H9 (cell line): ENCODE data around the gene RASGRP4. TPM values are rescaled to one million over a fixed set of nuclear protein-coding genes. Genes with fewer than 3 reads are reported as not detected.

Experiments
- DNase-seq: peaks from one replicate; pipeline ENCODE4 v3.0.0-alpha.2; 2017
- H2AFZ ChIP-seq: one replicate; pipeline ENCODE4 v1.6.1; 2013; ENCODE audit warnings: mild to moderate bottlenecking, low read length, control low read depth, moderate library complexity
- H2AK5ac ChIP-seq: 2 replicates; pipeline ENCODE4 v1.6.1; 2013; ENCODE audit warnings: low read length, control low read depth, mixed read lengths; ENCODE audit not compliant: insufficient read length
- H2BK120ac ChIP-seq: one replicate; pipeline ENCODE4 v1.6.1; 2013; ENCODE audit warnings: low read depth, mild to moderate bottlenecking, low read length, control low read depth, inconsistent platforms; ENCODE audit not compliant: poor library complexity, severe bottlenecking
- H2BK12ac ChIP-seq: 2 replicates; pipeline ENCODE4 v1.6.1; 2013; ENCODE audit warnings: low read length, control low read depth, mixed read lengths, low read depth; ENCODE audit not compliant: insufficient read length
- H2BK15ac ChIP-seq: 2 replicates; pipeline ENCODE4 v1.6.1; 2013; ENCODE audit warnings: low read depth, low read length, control low read depth
- H2BK20ac ChIP-seq: one replicate; pipeline ENCODE4 v1.6.1; 2013; ENCODE audit warnings: low read depth, mild to moderate bottlenecking, low read length, control low read depth, inconsistent platforms; ENCODE audit not compliant: poor library complexity, severe bottlenecking
- H2BK5ac ChIP-seq: 2 replicates; pipeline ENCODE4 v1.6.1; 2013; ENCODE audit warnings: low read length, control low read depth, mixed read lengths; ENCODE audit not compliant: insufficient read length
- H3K14ac ChIP-seq: 2 replicates; pipeline ENCODE4 v1.6.1; 2013; ENCODE audit warnings: low read length, control low read depth; ENCODE audit not compliant: insufficient read depth
- H3K18ac ChIP-seq: 2 replicates; pipeline ENCODE4 v1.6.1; 2013; ENCODE audit warnings: low read depth, mild to moderate bottlenecking, mixed read lengths, low read length, control low read depth; ENCODE audit not compliant: insufficient read length
- H3K23ac ChIP-seq: 2 replicates; pipeline ENCODE4 v1.6.1; 2013; ENCODE audit warnings: low read length, control low read depth, mixed read lengths, low read depth; ENCODE audit not compliant: insufficient read length
- H3K23me2 ChIP-seq: 2 replicates; pipeline ENCODE4 v1.6.1; 2013; ENCODE audit warnings: low read depth, mild to moderate bottlenecking, mixed read lengths, low read length, control low read depth; ENCODE audit not compliant: insufficient read length, poor library complexity, severe bottlenecking
- H3K27ac ChIP-seq: 2 replicates; pipeline ENCODE4 v1.5.1; 2013; ENCODE audit warnings: low read length, control low read depth, mixed read lengths, low read depth; ENCODE audit not compliant: insufficient read length
- H3K27me3 ChIP-seq: 2 replicates; pipeline ENCODE4 v1.6.1; 2013; ENCODE audit warnings: low read length, control low read depth, inconsistent platforms; ENCODE audit not compliant: insufficient read depth
- H3K4ac ChIP-seq: 2 replicates; pipeline ENCODE4 v1.6.1; 2013; ENCODE audit warnings: low read depth, mild to moderate bottlenecking, control low read depth, inconsistent platforms, low read length, moderate library complexity
- H3K4me1 ChIP-seq: 2 replicates; pipeline ENCODE4 v1.6.1; 2013; ENCODE audit warnings: low read length, control low read depth, inconsistent platforms; ENCODE audit not compliant: insufficient read depth
- H3K4me2 ChIP-seq: 2 replicates; pipeline ENCODE4 v1.6.1; 2013; ENCODE audit warnings: low read length, control low read depth, mixed read lengths; ENCODE audit not compliant: insufficient read length, insufficient read depth
- H3K56ac ChIP-seq: 2 replicates; pipeline ENCODE4 v1.6.1; 2013; ENCODE audit warnings: low read depth, mild to moderate bottlenecking, mixed read lengths, low read length, control low read depth; ENCODE audit not compliant: insufficient read length
- H3K79me1 ChIP-seq: 2 replicates; pipeline ENCODE4 v1.6.1; 2013; ENCODE audit warnings: low read depth, mild to moderate bottlenecking, moderate library complexity, low read length, control low read depth, inconsistent platforms; ENCODE audit not compliant: insufficient read depth, poor library complexity, severe bottlenecking
- H3K79me2 ChIP-seq: 2 replicates; pipeline ENCODE4 v1.6.1; 2013; ENCODE audit warnings: low read length, control low read depth, inconsistent platforms; ENCODE audit not compliant: insufficient read depth
- H3K9ac ChIP-seq: 2 replicates; pipeline ENCODE4 v1.6.1; 2013; ENCODE audit warnings: low read length, control low read depth, mixed read lengths; ENCODE audit not compliant: insufficient read length; ENCODE audit errors: extremely low read depth
- H3K9me3 ChIP-seq: one replicate; pipeline ENCODE4 v1.6.1; 2013; ENCODE audit warnings: low read depth, low read length, inconsistent platforms; ENCODE audit not compliant: control insufficient read depth
- H3T11ph ChIP-seq: one replicate; pipeline ENCODE4 v1.6.1; 2013; ENCODE audit warnings: mild to moderate bottlenecking, low read length, control low read depth, inconsistent platforms
- H4K20me1 ChIP-seq: one replicate; pipeline ENCODE4 v1.6.1; 2013; ENCODE audit not compliant: control insufficient read depth, insufficient read length, insufficient read depth
- H4K5ac ChIP-seq: 2 replicates; pipeline ENCODE4 v1.6.1; 2013; ENCODE audit warnings: low read depth, mild to moderate bottlenecking, mixed read lengths, low read length, control low read depth; ENCODE audit not compliant: insufficient read length
- H4K8ac ChIP-seq: replicated peaks from 2 replicates; pipeline ENCODE4 v1.6.1; 2013; ENCODE audit warnings: low read length, control low read depth, mixed read lengths, low read depth; ENCODE audit not compliant: insufficient read length
- H4K91ac ChIP-seq: 2 replicates; pipeline ENCODE4 v1.6.1; 2013; ENCODE audit warnings: low read depth, mild to moderate bottlenecking, moderate library complexity, mixed read lengths, low read length, control low read depth; ENCODE audit not compliant: insufficient read length
- H3K27ac Mint-ChIP-seq, 3 experiments: 2 replicates in 2 of 3; 3 replicates in 1 of 3; pipeline ENCODE4 v1.8.0; 2020 to 2021; ENCODE audit warnings: mixed read lengths in 3 of 3, mild to moderate bottlenecking in 1 of 3, moderate library complexity in 1 of 3
- H3K27me3 Mint-ChIP-seq: 2 replicates; pipeline ENCODE4 v1.8.0; 2021; ENCODE audit warnings: low read depth, mild to moderate bottlenecking, moderate library complexity, mixed read lengths
- H3K36me3 Mint-ChIP-seq, 3 experiments: 2 replicates in 2 of 3; 3 replicates in 1 of 3; pipeline ENCODE4 v1.8.0; 2020 to 2021; ENCODE audit warnings: low read depth in 3 of 3, mixed read lengths in 3 of 3; ENCODE audit not compliant: insufficient read depth in 1 of 3
- H3K4me1 Mint-ChIP-seq, 2 experiments: 2 replicates each; pipeline ENCODE4 v1.8.0; 2020; ENCODE audit warnings: mixed read lengths in 2 of 2
- H3K4me3 Mint-ChIP-seq, 2 experiments: 2 replicates in 1 of 2; 3 replicates in 1 of 2; pipeline ENCODE4 v1.8.0; 2020 to 2021; ENCODE audit warnings: mild to moderate bottlenecking in 2 of 2, mixed read lengths in 2 of 2, moderate library complexity in 1 of 2
- H3K9me3 Mint-ChIP-seq, 2 experiments: 2 replicates in 1 of 2; 3 replicates in 1 of 2; pipeline ENCODE4 v1.8.0; 2020; ENCODE audit warnings: mild to moderate bottlenecking in 2 of 2, mixed read lengths in 2 of 2, moderate library complexity in 1 of 2
- CTCF ChIP-seq: fragments of 200-600 bp; sonication (generic); conservative IDR thresholded peaks from 3 replicates; pipeline ENCODE4 v1.8.0; 2021; ENCODE audit warnings: antibody characterized with exemption, mild to moderate bottlenecking
- WGBS: extraction: QIAGEN DNeasy Blood & Tissue Kit; methylation state at CpG from one replicate; pipeline ENCODE4 v1.1.7; 2013; ENCODE audit warnings: missing lambda C conversion rate, low lambda C conversion rate, mixed read lengths; ENCODE audit not compliant: insufficient read length; ENCODE audit errors: extremely low coverage; 5-methylcytosine and 5-hydroxymethylcytosine counted together
- total RNA-seq: library from RNA; stranded (reverse); gene quantifications from 2 replicates; pipeline ENCODE4 v1.2.1, GENCODE V29; 2021

RASGRP4 gene
- total RNA-seq, 1 experiment from 2014 or later = 0.28 TPM

- Histone ChIP-seq H4K20me1 (peaks cover 3% of the 10 kb centered on the region), H2BK20ac (no peak overlapping the region), H3K79me2 (peaks cover 16% of the 10 kb centered on the region; the same call in 1 of the 2 replicates), H3K23me2 (peaks cover 12% of the 10 kb centered on the region), H2AFZ (no peak overlapping the region), H3K23ac (no peak overlapping the region), H2BK15ac (no peak overlapping the region), H4K8ac (no peak overlapping the region), H3T11ph (no peak overlapping the region), H2BK12ac (no peak overlapping the region), H2AK5ac (no peak overlapping the region), H2BK5ac (no peak overlapping the region), H3K27ac (no peak overlapping the region), H3K79me1 (peaks cover 12% of the 10 kb centered on the region), H3K14ac (no peak overlapping the region), H3K56ac (no peak overlapping the region), H3K4me2 (peak overlapping the region; percentile 92), H4K91ac (no peak overlapping the region), H3K4me1 (no peaks in the 10 kb centered on the region), H3K9me3 (no peaks in the 10 kb centered on the region), H3K27me3 (no peaks in the 10 kb centered on the region), H4K5ac (no peak overlapping the region), H2BK120ac (no peak overlapping the region), H3K18ac (no peak overlapping the region), H3K4ac (no peak overlapping the region), H3K9ac (peak overlapping the region; percentile 96)
- H3K27me3 Mint-ChIP-seq = peaks cover 19% of the 10 kb centered on the region
- no peak for TF ChIP-seq CTCF
- H3K9me3 Mint-ChIP-seq = no peaks in the 10 kb centered on the region
- H3K4me1 Mint-ChIP-seq = peaks cover 14 to 18% of the 10 kb centered on the region in 2 experiments
- no CpG with 5 or more reads among the region's 5 CpGs for WGBS
- no peak for DNase-seq
- no peak overlapping the region for H3K27ac Mint-ChIP-seq
- peaks cover 16 to 33% (median 24%) of the 10 kb centered on the region in 3 experiments; a peak in 6 of 7 replicates for H3K36me3 Mint-ChIP-seq
- H3K4me3 Mint-ChIP-seq = peak overlapping the region; percentile 99
Observed at GRCh38 chr19:38375748-38376147, 50.3 kb downstream of the RASGRP4 start.
